Omental fat pad (tissue), 4 donors: ENCODE data around the gene HOOK1. TPM values are rescaled to one million over a fixed set of nuclear protein-coding genes. Genes with fewer than 3 reads are reported as not detected.

ENCODE experiments used
- ATAC-seq: fragments of 150-250 bp; one replicate; pipeline ENCODE4 v1.9.1; 2016; ENCODE audit warnings: mild to moderate bottlenecking, moderate library complexity; ENCODE audit not compliant: low FRiP score
- DNase-seq: peaks from one replicate; pipeline ENCODE4 v3.0.0-alpha.2; 2019; ENCODE audit warnings: low spot score
- total RNA-seq, 4 donors: library from RNA; depleted of rRNA; stranded (reverse); fragments of >200 nt; gene quantifications; one replicate each; pipeline ENCODE4 v1.1.0, GENCODE V29; 2016
- TF ChIP-seq, protein P1 (sequence below), 3 donors: fragments of 450-650 bp; IDR thresholded peaks; one replicate each; pipeline ENCODE4 v1.5.1; 2016 to 2017; ENCODE audit warnings: antibody characterized with exemption in 3 of 3, mild to moderate bottlenecking in 3 of 3, moderate library complexity in 2 of 3

HOOK1 gene
- total RNA-seq, 4 donors from 2014 or later = 0.94 to 10.0 (median 2.5) TPM

DNA sequence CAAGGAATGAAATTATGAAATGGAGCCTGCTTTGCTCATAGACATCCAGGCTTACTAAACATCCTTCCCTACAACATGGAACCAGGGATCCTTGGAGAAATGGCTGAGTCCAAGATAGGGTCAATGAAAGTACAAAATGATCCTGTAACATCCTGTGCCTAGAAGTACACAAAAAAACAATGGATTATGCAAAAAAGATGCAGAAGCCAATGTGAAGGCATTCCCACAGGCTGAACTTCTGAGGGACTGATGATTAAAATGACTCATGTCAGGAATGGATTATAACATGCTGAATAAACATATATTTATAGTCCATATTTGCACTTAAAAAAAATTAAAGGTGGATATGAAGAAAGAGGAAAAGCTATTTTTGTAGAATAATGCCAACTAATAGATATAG, 10.4 kb upstream of the HOOK1 start:
- ATAC-seq = no peak
- DNase-seq = no peak
- TF ChIP-seq, protein P1, sequence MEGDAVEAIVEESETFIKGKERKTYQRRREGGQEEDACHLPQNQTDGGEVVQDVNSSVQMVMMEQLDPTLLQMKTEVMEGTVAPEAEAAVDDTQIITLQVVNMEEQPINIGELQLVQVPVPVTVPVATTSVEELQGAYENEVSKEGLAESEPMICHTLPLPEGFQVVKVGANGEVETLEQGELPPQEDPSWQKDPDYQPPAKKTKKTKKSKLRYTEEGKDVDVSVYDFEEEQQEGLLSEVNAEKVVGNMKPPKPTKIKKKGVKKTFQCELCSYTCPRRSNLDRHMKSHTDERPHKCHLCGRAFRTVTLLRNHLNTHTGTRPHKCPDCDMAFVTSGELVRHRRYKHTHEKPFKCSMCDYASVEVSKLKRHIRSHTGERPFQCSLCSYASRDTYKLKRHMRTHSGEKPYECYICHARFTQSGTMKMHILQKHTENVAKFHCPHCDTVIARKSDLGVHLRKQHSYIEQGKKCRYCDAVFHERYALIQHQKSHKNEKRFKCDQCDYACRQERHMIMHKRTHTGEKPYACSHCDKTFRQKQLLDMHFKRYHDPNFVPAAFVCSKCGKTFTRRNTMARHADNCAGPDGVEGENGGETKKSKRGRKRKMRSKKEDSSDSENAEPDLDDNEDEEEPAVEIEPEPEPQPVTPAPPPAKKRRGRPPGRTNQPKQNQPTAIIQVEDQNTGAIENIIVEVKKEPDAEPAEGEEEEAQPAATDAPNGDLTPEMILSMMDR (IDR thresholded peaks at IDR 0.05) = no peak

DNA sequence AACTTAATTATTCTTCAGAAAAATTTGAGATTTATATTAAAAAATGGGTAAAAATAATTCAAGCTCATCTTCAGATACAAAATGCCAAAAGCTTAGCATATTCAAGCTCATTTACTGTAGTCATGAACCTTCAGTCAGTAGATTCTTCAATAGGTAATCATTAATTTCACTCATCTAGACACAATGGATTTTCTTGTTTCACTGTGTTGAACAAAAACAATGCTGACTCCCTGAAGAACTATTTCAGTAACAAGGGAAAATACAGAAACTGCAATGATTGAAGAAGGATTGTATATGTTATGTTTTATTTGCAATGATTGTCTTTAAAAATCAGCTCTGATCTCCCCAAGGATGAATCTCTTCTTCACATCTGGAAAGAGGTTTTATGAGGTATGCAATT, 9.2 kb upstream of the HOOK1 start:
- ATAC-seq = no peak
- no peak for DNase-seq

DNA sequence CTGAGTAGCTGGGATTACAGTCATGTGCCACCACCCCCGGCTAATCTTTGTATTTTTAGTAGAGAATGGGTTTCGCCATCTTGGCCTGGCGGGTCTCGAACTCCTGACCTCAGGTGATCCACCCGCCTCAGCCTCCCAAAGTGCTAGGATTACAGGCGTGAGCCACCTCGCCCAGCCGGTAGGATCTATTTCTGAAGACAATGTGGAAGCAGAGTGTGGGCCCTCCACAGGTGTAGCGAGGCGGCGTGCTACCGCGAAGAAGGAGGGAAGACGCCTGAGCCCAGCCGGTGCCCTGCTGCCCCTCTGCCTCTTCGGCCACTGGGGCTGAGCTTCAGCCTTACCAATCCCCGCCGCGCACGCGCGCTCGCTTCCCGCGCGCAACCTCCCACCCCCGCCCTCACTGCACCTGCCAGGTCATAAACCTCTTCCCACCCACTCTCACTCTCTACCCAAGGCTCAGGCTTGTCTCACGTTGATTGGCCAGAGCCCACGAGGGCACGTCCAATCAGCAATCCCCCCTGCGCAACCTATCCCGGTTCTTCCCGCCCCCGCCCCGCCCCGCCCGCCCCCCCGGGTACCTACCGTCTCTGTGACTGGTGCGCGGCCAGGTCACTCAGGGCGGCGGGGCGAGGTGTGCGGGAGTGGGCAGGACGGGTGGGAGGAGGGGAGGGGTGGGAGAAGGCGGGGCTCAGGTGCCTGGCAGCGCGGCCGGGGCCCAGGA, 409 bp upstream of the HOOK1 start:
- ATAC-seq (peak; percentile 95), DNase-seq (peak; percentile 33)
- TF ChIP-seq, protein P1 (IDR thresholded peaks at IDR 0.05) = no peak

More for the DNA sequence above, 9.2 kb upstream of the HOOK1 start:
- TF ChIP-seq, protein P1 (IDR thresholded peaks at IDR 0.05) = no peak

DNA sequence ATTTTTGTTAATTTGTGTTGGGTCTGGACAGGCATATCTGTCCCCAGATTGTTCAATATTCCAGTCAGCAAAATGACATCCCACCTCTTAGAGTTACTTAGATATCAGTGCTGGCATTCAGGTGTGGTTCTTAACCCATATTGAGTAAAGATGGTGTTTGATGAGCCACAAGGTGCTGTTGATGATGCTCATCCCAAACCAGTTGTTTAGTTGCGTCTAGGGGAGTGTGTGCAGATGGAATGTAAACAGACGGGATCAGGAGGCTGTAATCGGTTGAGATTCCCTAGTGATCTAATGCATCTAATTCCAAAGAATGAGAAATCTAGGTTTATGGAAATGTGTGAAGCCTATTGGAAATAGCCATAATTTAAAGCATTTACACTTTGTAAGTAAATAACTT, 1.1 kb downstream of the HOOK1 start:
- no peak for DNase-seq
- TF ChIP-seq, protein P1 (IDR thresholded peaks at IDR 0.05) = no peak
- no peak for ATAC-seq

DNA sequence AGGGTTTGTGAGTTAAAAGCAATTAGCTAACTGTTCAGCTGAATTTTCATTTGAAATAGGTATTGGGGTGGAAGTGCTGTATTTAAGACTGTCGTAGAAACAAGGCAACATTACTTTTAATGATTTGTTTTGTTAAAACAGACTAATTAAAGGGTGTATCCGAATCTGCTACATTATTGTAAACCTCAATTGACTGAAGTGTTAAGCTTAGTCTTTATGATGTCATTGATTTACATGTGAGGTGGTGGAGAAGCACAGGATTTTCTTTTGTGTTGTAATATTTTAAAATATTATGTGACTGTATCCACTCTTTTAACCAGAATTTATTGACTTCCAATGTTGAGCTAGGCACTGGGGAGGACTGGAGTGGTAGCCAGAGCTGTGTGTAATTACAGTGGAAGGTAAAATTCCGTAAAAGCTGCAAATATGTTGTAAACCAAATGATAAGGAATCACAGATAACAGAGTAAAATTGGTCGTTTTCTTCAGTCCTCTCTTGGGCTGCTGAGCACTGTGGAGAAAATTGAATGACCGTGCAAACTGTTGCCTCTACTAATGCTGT, 1.6 kb downstream of the HOOK1 start:
- TF ChIP-seq, protein P1 (IDR thresholded peaks at IDR 0.05) = no peak
- no peak for ATAC-seq
- DNase-seq = no peak

DNA sequence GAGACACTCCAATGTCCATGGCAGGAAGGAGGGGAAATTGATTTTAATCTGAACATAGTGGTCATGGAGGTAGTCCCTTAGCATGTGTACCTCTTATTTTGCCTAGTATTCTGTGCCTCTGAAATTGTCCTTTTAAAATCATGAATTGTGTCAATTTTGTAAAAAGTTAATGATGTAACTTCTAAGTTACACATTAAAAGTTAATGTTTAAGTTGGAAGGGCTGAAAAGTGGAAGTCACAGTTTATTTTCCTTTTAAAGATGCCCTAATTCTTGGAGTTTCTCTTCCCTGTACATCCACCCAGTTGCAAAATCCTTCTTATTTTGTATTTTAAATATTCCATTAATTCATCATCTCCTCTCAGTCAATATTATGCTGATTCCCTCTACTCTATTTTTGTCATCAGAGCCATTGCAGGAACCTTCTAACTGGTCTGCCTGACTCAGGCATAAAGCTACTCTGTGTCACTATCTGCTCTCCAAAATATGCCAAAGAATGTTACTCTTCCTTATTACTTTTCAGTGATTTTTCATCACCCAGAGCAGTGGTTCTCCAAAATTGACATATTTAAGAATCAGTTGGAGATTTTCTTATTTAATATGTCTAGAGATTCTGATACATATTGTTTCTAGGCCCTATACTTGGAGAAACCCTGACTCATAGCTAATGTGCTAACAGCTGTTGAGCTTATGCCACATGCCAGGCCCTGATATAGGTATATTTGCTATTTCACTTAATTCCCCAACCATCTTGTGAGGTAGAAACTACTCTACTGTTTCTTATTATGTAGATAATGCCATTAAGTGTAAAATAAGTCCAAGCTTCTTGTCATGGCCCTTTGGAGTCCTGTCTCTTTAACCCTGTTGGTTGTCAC, 5.1 kb downstream of the HOOK1 start:
- ATAC-seq (no peak), DNase-seq (no peak)
- TF ChIP-seq, protein P1 (IDR thresholded peaks at IDR 0.05) = no peak
